Neural progenitor cell (in vitro differentiated cells): ENCODE measurements around the gene GNS.

ENCODE experiments used
- EZH2 ChIP-seq: fragments of 200-600 bp; sonication (generic); IDR thresholded peaks from 2 replicates; pipeline ENCODE4 v1.6.1; 2017; ENCODE audit warnings: antibody characterized with exemption, mild to moderate bottlenecking, moderate library complexity
- EZH2phosphoT487 ChIP-seq: fragments of 200-600 bp; sonication (generic); IDR thresholded peaks from 2 replicates; pipeline ENCODE4 v1.6.1; 2017; ENCODE audit warnings: antibody characterized with exemption
- TF ChIP-seq, protein P1 (sequence below): fragments of 200-600 bp; sonication (generic); IDR thresholded peaks from 2 replicates; pipeline ENCODE4 v1.5.1; 2017; ENCODE audit warnings: antibody characterized with exemption, mild to moderate bottlenecking

DNA sequence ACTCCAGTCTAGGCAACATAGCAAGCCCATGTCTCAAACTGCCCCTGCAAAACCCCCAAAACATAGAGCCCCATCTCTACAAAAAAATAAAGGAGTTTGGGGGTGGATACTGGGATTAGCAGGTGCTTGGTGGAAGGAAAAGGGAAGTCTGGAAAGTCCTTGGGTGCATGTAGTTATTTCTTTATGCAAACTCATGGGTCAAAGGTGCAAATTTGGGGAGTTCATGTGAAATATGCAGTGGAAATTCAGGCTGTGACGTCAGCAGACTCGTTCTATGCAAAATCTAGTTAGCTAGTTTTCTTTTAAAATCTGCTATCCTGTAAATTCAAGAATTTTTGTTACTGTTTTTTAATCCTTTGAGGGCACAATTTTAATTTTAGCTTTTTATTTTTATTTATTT, 51.3 kb downstream of the GNS start:
- TF ChIP-seq, protein P1, sequence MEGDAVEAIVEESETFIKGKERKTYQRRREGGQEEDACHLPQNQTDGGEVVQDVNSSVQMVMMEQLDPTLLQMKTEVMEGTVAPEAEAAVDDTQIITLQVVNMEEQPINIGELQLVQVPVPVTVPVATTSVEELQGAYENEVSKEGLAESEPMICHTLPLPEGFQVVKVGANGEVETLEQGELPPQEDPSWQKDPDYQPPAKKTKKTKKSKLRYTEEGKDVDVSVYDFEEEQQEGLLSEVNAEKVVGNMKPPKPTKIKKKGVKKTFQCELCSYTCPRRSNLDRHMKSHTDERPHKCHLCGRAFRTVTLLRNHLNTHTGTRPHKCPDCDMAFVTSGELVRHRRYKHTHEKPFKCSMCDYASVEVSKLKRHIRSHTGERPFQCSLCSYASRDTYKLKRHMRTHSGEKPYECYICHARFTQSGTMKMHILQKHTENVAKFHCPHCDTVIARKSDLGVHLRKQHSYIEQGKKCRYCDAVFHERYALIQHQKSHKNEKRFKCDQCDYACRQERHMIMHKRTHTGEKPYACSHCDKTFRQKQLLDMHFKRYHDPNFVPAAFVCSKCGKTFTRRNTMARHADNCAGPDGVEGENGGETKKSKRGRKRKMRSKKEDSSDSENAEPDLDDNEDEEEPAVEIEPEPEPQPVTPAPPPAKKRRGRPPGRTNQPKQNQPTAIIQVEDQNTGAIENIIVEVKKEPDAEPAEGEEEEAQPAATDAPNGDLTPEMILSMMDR: no peak
- TF ChIP-seq EZH2 (no peak), EZH2phosphoT487 (no peak)
